Activated naive CD4-positive, alpha-beta T cell (primary cell): ENCODE measurements around the gene TIE1.

Source experiments
- DNase-seq, 4 experiments: peaks; one replicate each; lab custom pipeline; 2025; lab: John Stamatoyannopoulos, UW

TIE1 gene

DNA sequence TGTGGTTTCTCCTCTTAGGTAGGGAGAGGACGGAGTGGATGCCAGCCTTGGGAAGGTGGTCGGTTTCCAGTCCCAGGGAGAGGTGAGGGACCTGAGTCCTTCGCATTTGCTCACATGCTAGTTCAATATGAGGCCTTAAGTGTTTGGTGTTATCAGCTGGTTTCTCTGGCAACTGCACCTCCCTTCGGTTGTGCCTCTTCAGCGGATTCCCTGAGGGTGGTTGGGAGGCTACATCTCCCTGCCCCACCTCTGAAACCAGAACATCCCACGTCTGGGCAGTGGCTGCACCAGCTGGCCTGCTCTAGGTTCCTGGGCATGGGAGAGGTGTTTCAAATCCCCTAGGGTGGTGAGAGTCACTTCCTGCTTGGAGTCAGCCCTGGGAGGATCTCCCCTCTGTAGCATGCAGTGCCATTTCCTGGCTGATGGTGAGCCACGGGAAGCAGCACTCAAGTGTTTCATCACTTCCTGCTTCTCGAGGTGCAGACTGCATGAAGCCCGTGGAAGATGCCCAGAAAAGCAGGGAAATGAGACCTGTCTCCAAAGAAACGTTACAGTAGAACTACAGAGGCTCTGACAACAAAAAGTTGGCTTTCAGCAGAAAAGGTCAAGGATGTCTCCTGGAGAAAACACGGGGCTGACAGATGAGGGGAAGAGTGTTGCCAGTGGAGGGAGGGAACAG is 26.5 kb upstream of the TIE1 start:
- peak in 2 of 4 experiments; percentile 4 to 21 for DNase-seq

DNA sequence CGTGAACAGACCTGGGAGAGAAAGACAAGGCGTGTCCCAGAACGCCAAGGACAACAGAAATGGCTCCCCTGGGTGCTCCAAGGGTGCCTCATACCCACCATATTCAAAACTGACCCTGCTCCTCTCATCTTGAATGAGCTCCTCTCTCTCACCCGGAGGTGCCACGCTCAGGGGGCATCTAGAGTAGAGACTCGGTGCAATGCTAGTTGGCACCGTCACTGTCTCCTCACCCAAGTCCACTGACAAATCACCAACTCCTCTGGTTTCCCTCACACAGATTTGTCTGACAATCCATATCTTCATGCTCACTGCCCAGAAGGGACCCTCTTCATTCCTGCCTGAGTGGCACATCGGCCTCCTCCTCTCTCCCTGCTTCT is 26.0 kb upstream of the TIE1 start:
- DNase-seq = no peak

DNA sequence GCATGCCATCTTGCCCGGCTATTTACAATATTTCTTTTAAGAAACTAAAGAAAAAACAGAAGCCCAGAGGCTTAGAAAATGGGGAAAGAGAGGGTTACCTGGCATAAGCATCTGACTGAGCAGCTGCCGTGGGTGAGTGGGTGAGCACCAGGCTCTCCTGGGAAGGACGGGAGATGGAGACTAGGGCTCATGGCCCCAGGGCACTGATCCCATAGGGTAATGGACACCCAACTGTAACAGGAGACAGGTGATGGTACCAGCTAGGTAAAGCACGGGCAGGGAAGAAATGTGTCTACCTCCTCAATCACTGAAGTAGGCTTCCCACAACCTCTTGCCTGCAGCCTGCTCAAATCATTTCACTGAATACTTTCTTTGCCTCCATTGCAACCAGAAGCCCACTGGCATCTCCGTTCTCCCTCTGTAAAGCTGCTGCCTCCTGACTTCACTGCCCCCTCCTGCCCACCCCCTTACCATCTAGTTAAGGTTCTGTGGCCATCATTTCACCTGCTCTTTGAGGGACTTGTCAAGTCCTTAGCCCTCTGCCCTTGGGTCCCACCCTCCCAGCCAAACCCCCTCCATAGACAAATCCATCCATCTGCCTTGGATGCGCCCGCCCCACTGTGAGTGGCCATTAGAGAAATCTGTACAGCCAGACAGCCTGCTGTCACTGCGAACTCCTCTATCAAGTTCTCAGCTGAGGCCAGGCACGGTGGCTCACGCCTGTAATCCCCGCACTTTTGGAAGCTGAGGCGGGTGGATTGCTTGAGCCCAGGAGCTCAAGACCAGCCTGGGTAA is 24.8 kb upstream of the TIE1 start:
- no peak for DNase-seq

DNA sequence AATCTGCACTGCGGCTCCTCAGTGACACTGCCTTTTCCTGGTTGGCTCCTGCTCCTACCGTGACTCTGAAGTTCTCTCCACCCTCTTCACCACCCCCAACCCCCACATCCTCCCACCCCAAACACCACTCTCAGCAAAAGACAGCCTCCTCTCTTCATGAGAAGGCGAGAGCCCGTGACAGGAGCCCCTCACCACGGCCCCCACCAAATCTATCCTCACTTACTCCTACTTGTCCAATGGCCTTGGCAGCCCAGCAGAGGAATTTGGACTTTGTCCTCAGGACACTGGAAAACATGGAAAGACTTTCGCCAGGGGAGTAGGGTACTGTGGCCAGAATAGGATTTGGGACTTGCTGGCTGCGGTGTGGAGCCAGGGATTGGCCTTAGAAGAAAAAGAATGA is 24.1 kb upstream of the TIE1 start:
- no peak for DNase-seq

DNA sequence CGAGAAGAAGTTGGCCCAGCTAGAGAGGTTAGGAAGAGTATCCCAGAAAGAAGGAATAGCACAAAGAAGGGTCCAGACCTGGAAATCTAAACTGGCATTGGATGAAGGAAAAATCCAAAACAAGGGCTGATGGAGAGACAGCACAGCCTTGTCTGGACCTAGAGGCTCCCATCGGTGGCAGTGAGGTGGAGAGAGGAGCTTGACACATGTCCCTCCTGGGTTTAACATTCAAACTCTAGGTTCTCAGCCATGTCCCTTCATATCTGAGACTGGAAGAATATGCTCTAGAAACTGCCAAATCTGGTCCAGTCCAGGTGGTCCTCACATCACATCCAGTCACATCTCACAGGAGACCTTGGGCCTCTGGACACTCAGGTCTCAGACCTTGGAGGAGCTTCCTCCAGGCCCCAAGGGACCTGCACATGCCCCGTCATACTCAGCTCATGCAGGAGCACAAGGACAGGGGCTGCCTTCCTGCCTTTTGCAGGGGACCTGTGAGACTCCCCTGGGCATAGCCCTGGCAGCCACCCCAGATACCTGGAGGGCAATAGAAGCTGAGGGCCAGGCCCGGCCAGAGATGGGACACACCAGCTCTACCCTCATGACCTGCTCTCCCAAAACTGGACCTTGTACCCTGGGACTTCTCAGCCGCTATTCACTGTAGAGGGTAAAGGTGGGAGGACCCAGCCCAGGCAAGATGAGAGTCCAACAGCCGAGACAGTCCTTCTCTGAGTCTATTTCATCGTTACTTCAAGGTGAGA is 23.5 kb upstream of the TIE1 start:
- no peak for DNase-seq

DNA sequence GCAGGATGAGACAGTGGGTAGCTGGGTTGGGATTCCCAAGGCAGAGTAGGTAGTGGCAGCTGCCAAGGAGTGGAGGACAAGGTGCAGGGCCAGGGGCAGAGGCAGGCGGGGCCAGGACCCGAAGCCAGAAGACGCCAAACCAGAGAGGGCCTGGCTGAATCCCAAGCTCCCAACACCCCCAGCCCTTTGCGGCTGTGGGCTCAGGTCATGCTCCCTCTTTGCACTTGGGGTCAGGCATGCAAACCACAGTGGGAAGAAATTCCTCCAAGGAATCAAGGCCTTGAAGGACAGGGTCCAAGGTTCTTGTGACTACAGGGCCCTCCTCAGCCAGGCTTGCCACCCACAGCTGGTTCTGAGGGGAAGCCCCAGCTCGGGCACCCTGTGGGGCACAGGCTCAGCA is 21.6 kb upstream of the TIE1 start:
- DNase-seq = no peak

DNA sequence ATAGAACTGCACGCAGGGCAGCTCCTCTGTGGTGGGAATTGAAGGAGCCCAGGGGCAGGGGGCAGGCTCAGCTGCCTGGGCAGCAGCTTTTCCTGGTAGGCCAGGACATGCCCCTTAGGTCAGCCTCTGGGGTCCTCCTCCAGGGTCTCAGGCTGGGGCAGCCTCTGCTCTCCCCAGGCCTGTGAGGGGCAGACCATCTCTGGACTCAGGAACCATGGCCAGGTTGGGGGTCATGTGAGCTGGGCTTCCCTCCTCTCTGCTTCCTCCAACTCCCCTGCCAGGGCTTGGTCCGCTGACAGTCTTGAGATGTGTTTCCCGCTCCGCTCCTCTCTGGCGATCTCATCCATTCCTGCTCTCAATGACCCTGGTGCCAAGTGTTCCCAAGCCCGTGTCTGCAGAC is 21.1 kb upstream of the TIE1 start:
- DNase-seq = no peak

DNA sequence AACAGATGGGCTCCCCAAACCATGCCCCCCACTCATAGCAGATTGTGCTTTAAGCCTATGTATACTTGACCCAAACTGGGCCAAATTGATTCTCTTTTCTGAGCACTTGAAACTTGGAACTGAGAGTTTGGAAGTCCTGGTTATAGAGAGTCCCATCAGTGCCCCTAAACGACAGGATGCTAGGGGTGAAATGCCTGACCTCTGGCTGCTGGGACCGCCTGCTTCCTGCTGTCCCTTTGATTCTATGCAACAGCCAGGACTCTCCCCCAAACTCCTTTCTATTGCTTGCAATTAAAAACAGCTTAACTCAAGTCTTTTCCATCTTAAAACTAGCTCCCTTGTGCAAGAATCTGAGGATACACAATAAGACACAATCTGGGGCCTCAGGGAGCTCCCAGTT is 20.1 kb upstream of the TIE1 start:
- DNase-seq = no peak

DNA sequence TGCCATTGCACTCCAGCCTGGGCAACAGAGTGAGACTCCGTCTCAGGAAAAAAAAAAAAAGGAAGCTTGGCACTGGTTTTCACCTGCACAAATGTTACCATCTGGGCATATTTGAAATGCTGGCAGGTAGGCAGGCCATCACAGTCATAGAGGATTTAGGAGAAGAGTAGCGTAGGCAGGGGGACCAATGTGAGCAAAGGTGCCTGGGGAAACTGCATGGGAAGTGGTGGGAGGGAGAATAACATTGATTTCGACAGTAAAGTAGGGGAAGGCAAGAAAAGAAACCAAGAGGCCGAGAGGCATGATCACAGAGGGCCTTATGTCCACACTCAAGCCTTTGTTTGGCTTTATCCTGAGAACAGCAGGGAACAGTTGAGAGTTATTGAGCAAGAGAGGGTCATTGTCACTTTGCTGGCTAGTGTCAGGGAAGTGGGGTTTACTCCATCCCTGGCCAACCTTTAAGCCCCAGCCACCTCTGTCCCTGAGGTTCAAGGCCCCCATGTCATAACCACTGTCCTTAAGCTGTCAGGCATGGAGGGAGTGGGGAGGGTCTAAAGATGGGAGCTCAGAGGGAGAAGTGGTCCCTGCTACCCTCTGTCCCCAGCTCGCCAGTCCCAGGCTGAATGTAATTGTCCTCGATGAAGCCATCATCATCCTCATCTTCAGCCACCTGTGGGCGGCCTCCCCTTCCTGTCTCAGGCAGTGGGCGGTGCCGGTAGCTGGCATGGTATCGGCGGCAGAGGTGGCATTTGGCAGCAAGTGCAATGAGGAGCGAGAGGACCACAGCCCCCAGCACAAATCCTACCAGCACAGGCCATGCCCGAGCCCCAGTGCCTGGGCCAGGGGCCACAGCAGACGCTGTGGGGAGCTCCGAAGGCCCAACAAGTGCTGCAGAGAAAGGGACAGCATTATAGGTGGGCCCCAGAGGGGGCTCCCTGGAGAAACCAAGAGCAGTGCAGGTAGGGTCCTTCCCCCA is 18.3 kb upstream of the TIE1 start:
- DNase-seq = no peak

DNA sequence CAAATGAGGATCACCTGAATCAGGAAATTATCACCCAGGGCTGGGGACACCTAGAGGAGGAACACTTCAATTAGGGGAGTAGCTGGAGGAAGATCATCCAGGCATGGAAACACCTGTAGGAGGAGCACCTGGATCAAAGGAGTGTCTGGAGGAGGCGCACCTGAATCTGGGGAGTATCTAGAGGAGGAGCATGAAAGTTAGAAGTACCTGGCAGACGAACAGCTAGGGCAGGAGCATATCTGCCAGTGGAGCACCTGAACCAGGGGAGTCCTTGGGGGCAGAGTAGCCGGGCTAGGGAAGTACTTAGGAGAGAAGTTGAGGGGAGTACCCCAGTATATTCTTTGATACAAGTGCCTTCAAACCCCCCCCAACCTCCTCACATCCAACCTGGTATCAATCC is 16.7 kb upstream of the TIE1 start:
- DNase-seq = no peak

DNA sequence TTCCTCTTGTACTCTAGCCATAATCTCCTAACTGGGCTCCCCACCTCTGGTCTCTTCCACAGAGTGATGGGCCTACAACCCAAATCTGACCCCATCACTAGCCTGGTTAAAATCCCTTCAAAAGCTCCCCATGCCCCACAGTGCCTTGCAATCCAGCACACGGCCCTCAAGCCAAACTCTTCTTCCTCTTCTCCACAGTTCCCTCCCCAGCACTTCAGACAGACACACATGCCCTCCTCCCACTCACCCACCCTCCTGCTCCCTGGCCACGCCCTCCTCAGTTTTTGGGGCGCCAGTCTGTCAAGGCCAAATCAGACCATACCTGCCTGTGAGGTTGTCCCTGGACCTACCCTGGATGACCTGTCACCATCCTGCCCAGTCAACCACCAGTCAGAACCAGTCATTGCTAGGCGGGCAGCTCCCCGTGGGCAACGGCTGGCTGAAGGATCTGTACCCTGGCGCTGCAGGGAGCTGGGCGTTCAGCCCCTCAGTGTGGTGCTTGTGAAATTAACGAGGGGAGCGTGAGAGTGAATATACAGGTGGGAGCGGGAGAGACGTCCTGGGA is 16.2 kb upstream of the TIE1 start:
- no peak for DNase-seq

DNA sequence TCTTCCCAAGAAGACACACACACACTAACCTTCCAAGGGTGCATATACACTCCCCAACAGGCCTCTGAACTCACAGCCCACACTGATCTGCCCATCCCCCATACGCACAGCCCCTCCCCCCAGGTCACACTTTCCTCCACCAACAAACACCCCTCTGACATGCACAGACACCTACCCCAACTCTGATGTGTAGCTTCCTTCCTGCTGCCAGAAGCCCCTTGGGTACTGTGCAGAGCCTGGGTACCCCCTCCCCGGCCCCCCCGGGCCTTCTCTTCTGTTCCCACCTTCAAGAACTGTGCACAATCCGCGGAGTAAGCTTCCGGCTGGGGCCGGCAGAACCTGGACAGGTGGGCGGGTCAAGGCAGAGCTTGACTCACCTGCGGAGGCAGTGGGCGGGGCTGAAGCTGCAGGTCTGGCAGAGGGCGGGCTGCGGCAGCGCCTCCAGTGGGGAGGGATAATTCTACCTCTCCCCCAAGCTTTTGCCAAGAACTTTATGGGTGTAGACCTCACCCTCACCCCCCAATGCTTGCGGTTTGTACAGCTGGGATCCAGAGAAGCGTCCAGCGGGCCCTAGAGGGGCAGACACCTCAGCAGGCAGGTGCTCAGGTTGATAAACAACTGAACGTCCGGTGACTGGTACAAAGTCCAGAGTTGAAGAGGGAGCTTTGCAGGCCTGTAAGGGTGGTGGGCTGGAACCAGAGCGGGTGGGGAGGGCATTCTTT is 15.4 kb upstream of the TIE1 start, which contains the start of gene C1orf210:
C1orf210 (minus strand) TSS at position 313 of the 722 bp plus-strand sequence. CDS start 2,311 bp downstream, outside the sequence.
- DNase-seq = no peak

DNA sequence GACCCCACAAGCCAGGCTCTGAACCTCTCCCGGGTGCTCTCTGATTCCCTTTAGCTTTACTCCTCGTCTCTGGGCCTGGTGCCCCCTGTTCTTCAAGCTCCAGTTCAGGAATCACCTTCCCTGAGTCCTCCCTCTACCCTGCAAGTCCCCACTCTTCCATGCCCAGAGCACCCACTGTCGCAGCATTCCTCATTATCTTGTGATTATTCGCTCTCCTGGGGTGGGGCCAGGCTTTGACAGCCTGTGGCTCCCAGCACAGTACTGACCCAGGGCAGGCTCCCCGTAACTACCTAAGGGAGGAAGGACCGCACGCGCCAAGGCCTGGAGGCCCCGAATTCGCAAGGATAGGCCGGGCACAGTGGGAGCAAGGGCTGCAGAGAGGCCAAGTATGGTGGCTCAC is 14.7 kb upstream of the TIE1 start:
- DNase-seq = no peak

DNA sequence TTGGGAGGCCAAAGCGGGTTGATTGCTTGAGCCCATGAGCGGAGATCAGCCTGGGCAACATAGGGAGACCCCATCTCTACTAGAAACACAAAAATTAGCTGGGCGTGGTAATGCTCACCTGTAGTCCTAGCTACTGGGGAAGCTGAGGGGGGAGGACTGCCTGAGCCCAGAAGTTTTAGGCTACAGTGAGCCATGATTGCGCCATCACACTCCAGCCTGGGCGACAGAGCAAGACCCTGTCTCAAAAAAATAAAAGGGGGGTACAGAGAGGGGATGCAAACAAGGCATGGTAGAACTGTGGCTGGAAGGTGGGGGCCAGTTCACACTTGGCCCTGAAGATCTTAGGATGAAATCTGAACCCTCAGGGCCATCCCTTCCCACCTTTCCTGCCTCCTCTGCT is 14.2 kb upstream of the TIE1 start:
- DNase-seq = no peak

DNA sequence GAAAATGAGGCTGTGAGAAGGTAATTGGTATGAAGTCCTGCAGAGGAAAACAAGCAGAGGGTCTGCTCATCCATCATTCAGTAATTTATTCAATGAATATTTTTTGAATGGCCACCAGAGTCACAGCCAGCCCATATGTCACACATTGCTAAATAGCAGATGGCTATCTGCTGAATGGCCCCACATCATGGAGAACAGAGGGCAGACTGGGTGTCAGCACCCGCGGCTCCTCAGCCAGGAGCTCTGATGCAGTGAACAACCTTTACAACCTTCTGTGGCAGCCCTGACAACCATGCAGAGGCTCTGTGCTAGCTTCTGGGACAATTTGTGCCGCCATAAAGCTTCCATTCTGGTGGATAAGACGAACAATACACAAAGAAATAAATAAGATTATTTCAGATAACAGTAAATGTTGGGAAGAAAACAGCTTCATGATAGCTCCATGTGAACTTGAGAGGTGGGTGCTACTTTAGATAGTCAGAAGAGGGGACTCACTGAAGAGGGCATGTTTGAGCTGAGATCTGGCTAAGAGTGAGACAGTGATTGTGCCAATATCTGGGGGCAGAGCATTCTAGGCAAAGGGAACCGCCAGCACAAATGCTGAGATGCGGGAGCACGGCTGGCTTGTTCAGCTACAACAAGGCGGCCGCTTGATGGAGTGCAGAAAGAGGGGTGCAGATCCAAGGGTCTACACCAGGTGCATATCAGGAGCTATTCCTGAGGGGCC is 12.6 kb upstream of the TIE1 start:
- no peak for DNase-seq

DNA sequence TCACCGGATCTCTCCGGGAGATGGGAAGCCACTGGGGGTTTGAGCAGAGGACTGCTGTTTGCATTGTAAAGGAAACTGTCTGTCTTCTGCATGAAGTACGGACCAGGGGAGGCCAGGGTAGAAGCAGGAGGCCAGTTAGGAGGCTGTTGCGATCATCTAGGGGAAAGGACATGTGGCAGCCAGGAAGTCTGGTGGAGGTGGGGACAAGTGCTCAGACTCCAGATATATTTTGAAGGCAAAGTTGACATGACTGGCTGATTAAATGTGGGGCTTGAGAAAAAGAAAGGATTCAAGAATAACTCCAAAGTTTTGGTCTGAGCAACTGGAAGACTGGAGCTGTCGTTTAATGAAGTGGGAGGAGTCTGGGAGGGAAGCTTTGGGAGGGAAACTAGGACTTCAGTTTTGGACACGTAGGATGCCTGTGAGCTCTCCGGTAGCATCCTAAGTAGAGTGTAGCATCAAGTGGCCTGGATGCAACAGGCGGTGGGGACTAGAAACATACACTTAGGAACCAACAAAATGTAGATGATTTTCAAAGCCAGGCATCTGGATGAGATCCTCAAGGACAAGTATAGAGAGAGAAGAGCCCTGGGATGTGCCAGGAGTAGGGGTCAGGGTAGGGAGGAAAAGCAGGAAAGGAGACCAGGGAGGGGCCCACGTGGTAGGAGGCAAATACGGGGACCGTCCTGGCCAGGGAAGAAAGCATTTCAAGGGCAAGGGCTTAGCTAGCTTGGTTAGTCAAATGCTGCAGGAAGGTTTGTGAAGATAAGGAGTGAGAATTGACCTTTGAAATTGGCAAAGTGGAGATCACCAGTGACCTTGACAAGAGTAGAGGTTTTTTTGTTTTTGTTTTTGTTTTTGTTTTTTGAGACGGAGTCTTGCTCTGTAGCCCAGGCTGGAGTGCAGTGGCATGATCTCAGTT is 11.7 kb upstream of the TIE1 start:
- DNase-seq = no peak

DNA sequence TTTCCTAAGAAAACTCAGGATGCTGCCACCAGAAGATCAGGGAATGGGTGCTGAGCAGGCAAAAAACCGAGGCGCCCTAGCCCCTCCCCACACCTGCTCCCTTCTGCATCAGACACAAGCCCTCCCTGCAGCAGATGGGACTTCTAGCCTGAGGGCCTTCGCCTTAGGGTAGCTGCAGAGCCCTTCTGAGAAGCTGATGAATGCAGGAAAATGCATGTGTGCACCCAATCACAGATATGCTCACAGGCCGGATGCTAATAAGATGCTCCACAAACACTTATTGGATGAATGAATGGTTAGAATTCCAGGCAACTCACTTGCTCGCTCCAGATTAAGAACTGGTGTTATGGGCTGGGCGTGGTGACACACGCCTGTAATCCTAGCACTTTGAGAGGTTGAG is 8.6 kb upstream of the TIE1 start:
- DNase-seq = no peak

DNA sequence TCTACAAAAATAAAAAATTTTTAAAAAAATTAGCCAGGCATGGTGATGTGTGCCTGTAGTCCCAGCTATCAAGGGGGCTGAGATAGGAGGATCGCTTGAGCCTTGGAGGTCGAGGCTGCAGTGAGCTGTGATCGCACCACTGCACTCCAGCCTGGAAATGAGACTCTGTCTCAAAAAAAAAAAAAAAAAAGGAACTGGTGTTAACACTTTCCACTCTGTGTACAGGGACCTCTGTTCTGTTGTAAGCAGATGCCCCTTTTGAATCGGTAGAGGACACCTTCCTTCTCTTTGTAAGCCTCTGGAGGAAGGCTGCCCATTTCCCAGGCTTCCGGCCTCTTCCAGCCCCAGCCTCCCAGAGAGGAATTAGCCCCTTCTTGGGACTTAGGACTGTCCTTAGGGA is 8.1 kb upstream of the TIE1 start:
- no peak for DNase-seq

DNA sequence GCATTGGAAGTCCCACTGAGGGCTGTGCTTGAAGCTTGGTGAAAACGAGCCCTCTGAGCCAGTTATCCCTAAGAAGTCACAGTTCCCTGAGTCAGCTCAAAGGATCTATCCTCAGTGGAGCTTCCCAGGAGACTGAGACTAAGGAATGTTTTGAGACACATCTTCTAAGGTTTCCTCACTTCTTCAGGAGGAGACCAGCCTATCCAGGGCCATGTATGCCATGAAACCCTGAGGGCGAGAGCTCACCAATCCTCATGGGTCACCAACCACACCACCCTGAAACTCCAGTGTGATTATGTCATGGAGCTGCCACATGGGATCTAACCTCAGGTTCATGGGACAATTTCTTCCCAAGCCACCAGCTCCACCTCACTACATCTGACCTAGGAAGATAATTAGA is 7.6 kb upstream of the TIE1 start:
- DNase-seq = no peak
